Putamen (tissue), 1 donor: Measurements from ENCODE around the gene CYSLTR2.
"Not testable (repeated sequence)": the region's sequence is repeated elsewhere in the genome, so short reads cannot be mapped to it uniquely, and the experiment has no call there.

Experiments used
- DNase-seq: peaks from one replicate; pipeline ENCODE4 v3.0.0-alpha.2; 2016; ENCODE audit warnings: low spot score

Gene CYSLTR2

GRCh38 chr13:48645845-48646244 lies 7.9 kb upstream of the CYSLTR2 start:
- DNase-seq, result no peak

DNA sequence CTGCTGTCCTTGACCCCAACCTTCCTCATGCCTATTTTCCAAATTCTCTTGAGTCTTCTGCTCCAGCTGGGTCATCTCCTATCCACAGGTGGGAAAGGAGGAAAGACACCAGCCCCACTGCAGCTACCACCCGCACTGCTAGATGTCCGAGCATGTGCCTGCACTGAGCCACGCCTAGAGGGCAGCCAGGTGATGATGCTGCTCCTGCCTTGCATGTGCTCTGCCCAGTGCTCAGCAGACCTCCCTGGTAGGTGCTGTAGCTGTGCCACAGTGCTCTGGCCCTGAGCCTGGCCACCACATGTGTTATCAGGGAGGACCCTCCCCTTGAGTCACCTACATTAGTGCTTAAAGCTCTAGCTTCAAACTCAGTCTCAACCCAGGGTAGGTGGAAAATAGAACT lies 6.9 kb upstream of the CYSLTR2 start:
- no peak for DNase-seq

DNA sequence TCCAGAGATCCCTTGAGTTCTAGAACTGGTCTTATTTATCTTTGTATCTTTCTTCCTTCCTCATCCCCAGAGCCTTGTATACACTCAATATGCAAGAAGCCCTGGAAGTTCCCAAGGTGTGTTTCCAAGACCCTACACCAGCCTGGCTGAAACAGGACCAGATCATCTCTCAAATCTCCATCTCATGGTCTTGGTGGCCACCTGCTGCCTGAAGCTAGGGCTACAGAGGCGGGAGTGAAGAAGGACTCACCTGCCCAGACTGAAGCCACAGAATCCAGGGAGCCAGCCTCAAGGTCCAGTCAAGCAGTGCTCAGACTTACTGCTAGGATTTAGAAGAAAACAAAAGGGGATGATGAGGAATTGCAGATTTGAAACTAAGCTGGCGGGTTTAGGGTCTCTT lies 6.1 kb upstream of the CYSLTR2 start:
- DNase-seq, result no peak

DNA sequence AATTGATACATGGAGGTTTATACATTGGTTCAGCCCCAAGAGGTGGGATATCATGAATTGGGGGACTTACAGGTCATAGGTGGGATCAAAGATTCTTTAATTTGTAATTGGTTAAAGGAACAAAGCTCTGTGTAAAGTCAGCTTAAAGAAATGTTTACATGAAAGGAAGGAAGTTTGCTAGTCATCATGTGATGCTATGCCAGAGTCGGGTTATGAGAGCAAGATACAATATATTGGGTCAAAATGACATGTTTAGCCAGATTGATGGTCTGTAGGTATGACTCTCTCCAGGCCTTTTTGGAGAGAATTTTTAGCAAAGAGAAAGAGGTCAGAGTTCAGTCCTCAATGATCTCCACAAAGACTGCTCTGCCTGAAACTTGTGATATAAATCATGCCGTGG lies 5.3 kb upstream of the CYSLTR2 start:
- DNase-seq, result no peak

DNA sequence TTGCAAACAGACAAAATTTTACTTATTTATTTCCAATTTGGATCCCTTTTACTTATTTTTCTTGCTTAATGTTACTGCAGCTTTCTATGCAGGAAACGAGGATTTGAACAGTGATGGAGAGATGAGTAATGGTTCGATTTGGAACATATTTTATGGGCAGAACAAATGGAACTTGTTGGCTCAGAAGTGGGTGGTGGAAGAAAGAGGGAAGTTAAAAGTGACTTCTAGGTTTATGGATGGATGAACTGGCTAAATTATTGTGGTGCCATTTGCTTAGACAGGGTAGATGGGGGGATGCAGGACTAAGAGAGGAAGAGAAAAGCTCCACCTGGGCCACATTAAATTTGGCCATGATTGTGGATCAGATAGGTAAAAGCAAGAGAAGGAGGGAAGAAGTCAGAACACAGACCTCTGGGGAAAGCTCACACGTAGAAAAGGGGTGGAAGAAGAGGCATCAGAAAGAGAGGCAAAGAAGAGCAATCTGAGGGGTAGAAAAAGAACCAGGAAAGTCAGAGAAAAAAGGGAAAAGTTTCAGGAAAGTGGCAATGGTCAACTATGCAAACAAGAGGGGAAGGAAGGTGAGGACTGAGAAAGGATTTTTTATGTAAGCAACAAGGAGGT lies 768 bp upstream of the CYSLTR2 start:
- DNase-seq, result no peak

- DNase-seq, result no peak
Measured at GRCh38 chr13:48654511-48654910, 782 bp downstream of the CYSLTR2 start.

DNA sequence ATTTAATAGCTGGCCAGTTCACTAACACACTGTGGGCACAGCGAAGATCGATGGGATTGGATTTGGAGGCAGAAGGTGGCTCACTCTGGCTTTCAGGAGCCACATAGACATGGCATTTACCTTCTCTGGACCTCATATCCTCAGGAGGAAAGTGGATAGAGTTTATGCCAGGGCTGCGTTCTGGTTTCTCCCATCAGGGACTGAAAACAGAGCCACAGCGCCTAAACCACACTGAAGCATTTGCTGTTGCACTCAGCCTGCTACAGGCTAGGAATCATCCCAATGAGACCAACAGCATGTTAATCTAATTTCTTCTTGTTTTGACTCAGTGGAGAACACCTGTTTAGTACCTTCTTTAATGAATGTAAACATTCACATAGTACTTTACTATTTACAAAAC lies 1.6 kb downstream of the CYSLTR2 start:
- DNase-seq, result no peak

DNA sequence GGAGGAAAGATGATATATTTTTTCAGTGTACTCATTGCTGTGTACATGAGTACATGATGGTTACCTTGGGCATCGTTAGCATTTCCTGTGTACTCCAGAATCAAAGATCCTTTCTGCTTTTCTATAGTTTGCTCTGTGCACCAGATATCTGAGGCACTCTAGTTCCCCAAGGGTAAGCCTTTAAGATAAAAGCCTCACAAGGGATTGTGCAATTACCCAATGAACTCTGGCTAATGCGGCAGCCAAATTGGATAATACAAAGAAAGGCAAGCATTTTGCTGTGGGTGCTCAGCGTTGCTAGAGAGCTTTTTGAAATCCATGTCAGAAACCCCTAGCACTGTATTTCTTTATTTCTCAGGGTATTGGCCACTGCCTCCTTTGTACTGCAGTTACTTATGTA lies 2.9 kb downstream of the CYSLTR2 start:
- no peak for DNase-seq

DNA sequence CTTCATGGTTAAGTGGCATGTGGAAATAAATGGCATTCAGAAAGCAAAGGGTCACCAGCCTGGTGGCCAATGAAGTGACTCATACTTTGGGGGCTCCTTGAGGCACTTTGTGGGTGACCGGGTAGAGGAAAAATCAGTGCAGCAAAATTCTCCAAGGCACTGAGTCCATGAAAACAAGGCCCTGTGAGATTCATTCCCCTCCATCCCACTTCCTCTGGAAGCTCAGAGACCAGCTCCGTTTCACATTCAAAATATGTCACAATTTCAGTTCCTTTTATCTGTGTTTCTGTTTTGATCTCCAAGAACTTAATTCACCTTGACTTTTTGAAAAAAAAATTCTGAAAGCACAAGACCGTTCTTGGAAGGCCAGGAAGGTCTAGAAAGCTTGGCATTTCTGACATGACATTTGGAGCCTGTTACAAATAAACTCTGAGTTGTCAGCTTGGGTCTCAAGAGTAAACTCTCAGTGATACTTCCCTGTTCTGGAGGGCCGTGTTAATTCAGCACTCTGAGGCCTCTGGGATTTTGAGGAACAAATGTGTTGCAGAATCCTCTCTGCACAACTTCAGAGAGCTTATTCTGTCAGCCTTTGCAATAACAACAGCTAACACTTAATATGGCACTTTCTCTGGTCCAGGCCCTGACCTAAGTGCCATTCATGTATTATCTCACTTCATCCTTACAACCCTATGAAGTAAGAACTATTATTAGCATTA lies 6.8 kb downstream of the CYSLTR2 start:
- DNase-seq, result peak; percentile 24

DNA sequence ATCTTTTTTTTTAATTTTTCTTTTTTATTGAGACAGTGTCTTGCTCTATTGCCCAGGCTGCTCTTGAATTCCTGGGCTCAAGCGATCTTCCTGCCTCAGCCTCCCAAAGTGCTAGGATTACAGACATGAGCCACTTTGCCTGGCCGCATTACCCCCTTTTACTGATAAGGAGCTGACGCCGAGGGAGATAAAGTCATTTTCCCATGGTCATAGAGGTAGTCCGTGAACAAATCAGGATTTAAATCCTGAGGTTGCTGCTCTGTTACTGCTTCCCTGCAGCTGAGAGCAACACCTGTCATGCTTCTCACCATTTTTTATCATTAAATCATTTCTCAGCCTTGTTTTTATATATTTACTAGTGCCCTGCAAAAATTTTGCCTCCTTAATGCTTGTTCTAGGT lies 7.4 kb downstream of the CYSLTR2 start:
- DNase-seq, result no peak

DNA sequence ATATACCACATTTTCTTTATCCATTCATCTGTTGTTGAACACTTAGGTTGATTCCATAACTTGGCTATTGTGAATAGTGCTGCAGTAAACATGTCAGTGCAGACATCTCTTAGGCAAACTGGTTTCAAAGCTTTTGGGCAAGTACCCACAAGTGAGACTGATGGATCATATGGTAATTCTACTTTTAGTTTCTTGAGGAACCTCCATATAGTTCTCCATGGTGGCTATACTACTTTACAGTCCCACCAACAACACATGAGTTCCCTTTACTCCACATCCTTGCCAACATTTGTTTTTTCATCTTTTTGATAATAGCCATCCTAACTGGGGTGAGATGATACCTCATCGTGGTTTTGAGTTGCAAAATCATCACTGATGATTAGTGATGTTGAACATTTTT lies 8.5 kb downstream of the CYSLTR2 start:
- DNase-seq, result no peak

DNA sequence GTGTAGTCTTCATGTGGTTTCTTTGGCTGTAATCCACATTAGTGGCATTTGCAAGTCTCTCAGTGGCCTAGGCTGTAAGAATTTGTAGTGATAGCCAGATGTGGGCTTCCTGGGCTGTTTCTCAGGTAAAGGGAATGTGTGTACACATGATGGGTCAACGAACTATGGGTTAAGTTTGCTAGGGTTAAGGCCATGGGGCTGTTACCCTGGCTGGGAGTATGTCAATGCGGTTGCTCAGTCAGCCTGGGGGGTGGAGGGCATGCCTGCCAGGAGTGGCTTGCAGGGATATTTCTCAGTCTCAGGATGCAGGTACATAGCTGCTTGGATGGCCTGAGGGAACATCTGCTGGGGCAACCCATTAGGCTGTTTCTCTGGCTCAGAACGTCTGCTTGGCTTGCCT lies 13.4 kb downstream of the CYSLTR2 start:
- DNase-seq, result no peak

- DNase-seq, result not testable (repeated sequence)
Measured at GRCh38 chr13:48671421-48671820, 17.7 kb downstream of the CYSLTR2 start.

- DNase-seq, result no peak
Measured at GRCh38 chr13:48675247-48675646, 21.5 kb downstream of the CYSLTR2 start.

DNA sequence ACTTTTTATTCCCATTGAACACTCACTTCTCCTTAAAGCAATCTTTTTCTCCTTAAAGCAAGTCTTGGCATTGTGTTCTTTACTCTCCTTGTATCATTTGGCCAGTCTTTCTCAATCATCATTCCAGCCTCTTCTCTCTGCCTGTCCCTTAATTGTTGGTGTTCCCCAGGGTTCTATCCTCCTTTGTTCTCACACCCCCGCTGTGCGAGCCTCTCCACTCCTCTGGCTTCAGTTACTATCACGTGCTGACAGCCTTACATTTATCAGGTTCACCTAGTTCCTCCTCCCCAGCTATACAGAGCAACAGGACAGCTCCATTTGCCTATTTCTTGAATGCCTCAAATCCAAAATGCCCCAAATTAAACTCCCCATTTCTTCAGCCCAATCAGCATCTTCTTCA lies 24.6 kb downstream of the CYSLTR2 start:
- no peak for DNase-seq

GRCh38 chr13:48679941-48680680 lies 26.4 kb downstream of the CYSLTR2 start:
- no peak for DNase-seq

DNA sequence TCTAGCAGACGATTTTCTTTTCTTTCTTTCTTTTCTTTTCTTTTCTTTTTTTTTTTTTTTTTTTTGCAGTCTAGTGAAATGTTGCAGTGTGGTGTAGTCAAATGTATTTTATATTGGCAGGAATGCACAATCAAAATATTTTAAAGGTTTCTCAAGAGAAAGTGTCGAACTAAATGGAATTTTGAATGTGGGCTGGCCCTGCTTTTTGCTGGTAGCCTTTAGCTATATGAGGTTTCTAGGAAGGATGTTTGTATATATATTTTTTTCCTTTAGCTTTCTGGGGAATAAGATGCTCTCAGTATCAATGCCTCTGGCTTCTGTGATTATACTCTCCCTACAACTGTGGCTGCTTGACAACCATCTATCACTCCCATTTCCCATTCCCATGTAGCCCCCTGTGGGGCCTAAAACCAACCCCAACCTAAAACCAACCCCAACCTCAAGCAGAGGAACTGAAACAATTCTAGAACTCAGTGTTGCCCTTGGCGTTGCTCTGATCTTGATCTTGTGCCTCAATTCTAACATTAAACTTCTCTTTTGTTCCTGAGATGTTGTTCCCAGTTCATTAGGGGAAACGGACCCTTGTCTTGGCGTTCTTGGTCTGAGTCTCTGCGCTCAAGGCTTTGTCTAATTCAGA lies 27.1 kb downstream of the CYSLTR2 start:
- DNase-seq, result no peak

GRCh38 chr13:48681905-48682304 lies 28.2 kb downstream of the CYSLTR2 start:
- no peak for DNase-seq

DNA sequence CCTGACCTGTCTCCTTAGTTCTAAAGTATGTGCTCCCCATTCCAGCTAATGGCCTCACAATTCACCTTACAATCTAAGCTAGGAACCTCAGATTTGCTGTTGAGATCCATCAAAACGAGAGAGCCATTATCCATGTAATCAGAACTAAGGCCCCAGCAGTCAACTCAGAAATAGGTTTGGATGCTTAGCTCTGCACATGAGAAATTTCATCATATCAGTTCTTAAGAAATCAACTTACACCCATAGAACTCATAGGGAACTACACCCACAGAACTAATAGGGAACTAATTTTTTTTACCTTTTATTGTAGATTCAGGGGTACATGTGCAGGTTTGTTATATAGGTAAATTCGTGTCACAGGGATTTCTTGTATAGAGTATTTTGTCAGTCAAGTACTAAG lies 28.7 kb downstream of the CYSLTR2 start:
- DNase-seq, result no peak

- no peak for DNase-seq
Measured at GRCh38 chr13:48686636-48687210, 33.0 kb downstream of the CYSLTR2 start.

DNA sequence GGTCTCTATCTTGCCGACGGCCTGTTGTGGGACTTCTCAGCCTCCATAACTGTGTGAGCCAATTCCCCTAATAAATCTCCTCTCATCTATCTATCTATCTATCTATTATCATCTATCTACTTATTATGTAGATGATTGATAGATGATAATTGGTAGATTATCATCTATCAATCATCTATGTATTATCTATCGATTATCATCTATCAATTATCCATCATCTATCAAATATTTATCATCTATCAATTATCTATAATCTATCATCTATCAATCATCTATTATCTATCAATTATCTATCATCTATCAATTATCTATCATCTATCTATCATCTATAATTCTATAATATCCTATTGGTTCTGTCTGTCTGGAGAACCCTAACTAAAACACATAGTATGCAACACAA lies 33.5 kb downstream of the CYSLTR2 start:
- no peak for DNase-seq

GRCh38 chr13:48693998-48694397 lies 40.3 kb downstream of the CYSLTR2 start:
- no peak for DNase-seq

DNA sequence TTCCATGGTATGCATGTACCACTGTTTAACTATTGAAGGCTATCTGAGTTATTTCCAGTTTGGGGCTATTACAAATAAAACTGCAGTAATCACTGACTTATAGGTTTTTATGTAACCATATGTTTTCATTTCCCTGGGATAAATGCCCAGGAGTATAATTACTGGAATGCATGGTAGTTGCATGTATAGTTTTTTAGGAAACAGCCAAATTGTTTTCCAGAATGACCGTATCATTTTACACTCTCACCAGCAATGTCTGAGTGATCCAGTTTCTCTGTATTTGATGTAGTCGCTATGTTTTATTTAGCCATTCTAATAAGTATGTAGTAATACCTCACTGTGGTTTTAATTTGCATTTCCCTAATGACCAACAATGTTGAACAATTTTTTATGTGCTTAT lies 42.0 kb downstream of the CYSLTR2 start:
- DNase-seq, result no peak
